HEK293 (cell line): ENCODE results near the gene PWWP2B.

Source experiments
- BCL11A ChIP-seq: fragments of 450-650 bp; formaldehyde crosslinking; IDR thresholded peaks from 2 replicates; pipeline ENCODE4 v1.5.1; 2016; ENCODE audit warnings: low read depth, missing biosample characterization, missing genetic modification characterization
- KLF9 ChIP-seq: fragments of 450-650 bp; formaldehyde crosslinking; IDR thresholded peaks from 2 replicates; pipeline ENCODE4 v1.5.1; 2016; ENCODE audit warnings: missing biosample characterization, missing genetic modification characterization, low read depth
- WT1 ChIP-seq: fragments of 450-650 bp; formaldehyde crosslinking; IDR thresholded peaks from 2 replicates; pipeline ENCODE4 v1.5.1; 2016; ENCODE audit warnings: missing biosample characterization, missing genetic modification characterization
- ZNF121 ChIP-seq: fragments of 450-650 bp; formaldehyde crosslinking; IDR thresholded peaks from 2 replicates; pipeline ENCODE4 v1.5.1; 2016; ENCODE audit warnings: missing biosample characterization, missing genetic modification characterization
- ZNF138 ChIP-seq: fragments of 450-650 bp; formaldehyde crosslinking; IDR thresholded peaks from 2 replicates; pipeline ENCODE4 v1.5.1; 2016; ENCODE audit warnings: missing biosample characterization, missing genetic modification characterization, borderline replicate concordance
- ZNF274 ChIP-seq, 2 experiments: fragments of 200-500 bp in 1 of 2; fragments of 450-650 bp in 1 of 2; sonication (Bioruptor generic) in 1 of 2; formaldehyde crosslinking in 1 of 2; IDR thresholded peaks; 2 replicates each; pipeline versions ENCODE4 v1.5.1 to v1.6.1; 2014 to 2016; ENCODE audit warnings: borderline replicate concordance in 1 of 2, inconsistent platforms in 1 of 2, low read length in 1 of 2, missing biosample characterization in 1 of 2, missing genetic modification characterization in 1 of 2
- ZNF311 ChIP-seq: fragments of 450-650 bp; formaldehyde crosslinking; IDR thresholded peaks from 2 replicates; pipeline ENCODE4 v1.5.1; 2017; ENCODE audit warnings: missing biosample characterization, missing genetic modification characterization, borderline replicate concordance
- ZNF560 ChIP-seq: fragments of 450-650 bp; formaldehyde crosslinking; IDR thresholded peaks from 2 replicates; pipeline ENCODE4 v1.5.1; 2017; ENCODE audit warnings: missing biosample characterization, missing genetic modification characterization, borderline replicate concordance
- ZNF610 ChIP-seq: fragments of 450-650 bp; formaldehyde crosslinking; IDR thresholded peaks from 2 replicates; pipeline ENCODE4 v1.5.1; 2016; ENCODE audit warnings: missing biosample characterization, missing genetic modification characterization, borderline replicate concordance
- ZNF626 ChIP-seq: fragments of 450-650 bp; sonication (Bioruptor Pico); formaldehyde crosslinking; IDR thresholded peaks from 2 replicates; pipeline ENCODE4 v1.5.1; 2018; ENCODE audit warnings: missing biosample characterization, missing genetic modification characterization, inconsistent platforms
- TF ChIP-seq, protein P1 (sequence below): fragments of 450-650 bp; formaldehyde crosslinking; IDR thresholded peaks from 2 replicates; pipeline ENCODE4 v1.5.1; 2016; ENCODE audit warnings: missing biosample characterization, missing genetic modification characterization
- TF ChIP-seq, protein P2 (sequence below): fragments of 450-650 bp; formaldehyde crosslinking; IDR thresholded peaks from 2 replicates; pipeline ENCODE4 v1.5.1; 2016; ENCODE audit warnings: missing biosample characterization, missing genetic modification characterization

DNA sequence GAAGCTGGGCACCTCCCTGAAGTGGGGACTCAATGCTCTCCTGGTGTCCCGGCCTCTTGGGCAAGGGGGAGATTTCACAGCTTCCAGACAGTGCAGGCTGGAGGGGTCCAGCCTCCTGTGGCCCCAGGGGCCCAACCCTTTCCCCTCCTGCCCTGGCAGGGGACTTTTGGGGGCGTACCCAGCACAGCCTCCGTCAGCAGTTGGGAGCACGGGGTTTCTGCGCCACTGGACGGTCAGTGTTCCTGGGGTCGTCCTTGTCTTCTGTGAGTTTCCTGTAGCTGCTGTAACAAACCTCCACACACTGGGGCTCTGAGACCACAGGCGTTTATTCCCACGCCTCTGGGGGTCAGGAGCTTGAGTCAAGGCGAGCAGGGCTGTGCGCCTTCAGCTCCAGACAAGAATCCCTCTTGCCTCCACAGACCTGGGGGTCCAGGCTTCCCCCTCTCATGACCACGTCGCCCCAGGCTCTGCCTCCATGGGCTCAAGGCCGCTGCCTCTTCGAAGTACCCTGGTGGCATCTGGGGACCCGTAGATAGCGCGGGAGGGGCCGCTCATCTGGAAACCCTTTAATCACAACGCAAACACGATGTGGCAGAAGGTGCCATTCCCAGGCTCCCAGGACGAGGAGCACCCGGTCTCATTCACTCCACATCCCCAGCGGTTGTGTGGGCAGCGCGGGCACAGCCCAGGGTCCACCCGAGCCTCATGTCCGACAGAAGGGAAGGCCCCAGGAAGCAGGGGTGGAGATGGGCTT is 14.0 kb downstream of the PWWP2B start:
- TF ChIP-seq ZNF274 (IDR thresholded peaks at IDR 0.05; ENCODE audit: low read length) (no peak), ZNF274 (tag by site-specific recombination; IDR thresholded peaks at IDR 0.05; ENCODE audit: borderline replicate concordance) (no peak), ZNF626 (tag by site-specific recombination) (no peak), ZNF610 (tag by site-specific recombination) (no peak), ZNF311 (tag by site-specific recombination) (no peak), WT1 (tag by site-specific recombination) (no peak), KLF9 (tag by site-specific recombination) (no peak), ZNF121 (tag by site-specific recombination) (no peak), BCL11A (no peak), ZNF560 (no peak), ZNF138 (tag by site-specific recombination) (no peak)
- TF ChIP-seq, protein P1, sequence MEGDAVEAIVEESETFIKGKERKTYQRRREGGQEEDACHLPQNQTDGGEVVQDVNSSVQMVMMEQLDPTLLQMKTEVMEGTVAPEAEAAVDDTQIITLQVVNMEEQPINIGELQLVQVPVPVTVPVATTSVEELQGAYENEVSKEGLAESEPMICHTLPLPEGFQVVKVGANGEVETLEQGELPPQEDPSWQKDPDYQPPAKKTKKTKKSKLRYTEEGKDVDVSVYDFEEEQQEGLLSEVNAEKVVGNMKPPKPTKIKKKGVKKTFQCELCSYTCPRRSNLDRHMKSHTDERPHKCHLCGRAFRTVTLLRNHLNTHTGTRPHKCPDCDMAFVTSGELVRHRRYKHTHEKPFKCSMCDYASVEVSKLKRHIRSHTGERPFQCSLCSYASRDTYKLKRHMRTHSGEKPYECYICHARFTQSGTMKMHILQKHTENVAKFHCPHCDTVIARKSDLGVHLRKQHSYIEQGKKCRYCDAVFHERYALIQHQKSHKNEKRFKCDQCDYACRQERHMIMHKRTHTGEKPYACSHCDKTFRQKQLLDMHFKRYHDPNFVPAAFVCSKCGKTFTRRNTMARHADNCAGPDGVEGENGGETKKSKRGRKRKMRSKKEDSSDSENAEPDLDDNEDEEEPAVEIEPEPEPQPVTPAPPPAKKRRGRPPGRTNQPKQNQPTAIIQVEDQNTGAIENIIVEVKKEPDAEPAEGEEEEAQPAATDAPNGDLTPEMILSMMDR (tag by site-specific recombination), result no peak
- TF ChIP-seq, protein P2, sequence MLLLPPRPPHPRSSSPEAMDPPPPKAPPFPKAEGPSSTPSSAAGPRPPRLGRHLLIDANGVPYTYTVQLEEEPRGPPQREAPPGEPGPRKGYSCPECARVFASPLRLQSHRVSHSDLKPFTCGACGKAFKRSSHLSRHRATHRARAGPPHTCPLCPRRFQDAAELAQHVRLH (tag by site-specific recombination), result no peak
